ENCODE results near the gene ACTC1. TPM values are rescaled to one million over a fixed set of nuclear protein-coding genes. Genes with fewer than 3 reads are reported as not detected.

The ACTC1 gene
- polyA plus RNA-seq (not detected in 2 replicates), polyA minus RNA-seq (not detected in 2 replicates)

DNA sequence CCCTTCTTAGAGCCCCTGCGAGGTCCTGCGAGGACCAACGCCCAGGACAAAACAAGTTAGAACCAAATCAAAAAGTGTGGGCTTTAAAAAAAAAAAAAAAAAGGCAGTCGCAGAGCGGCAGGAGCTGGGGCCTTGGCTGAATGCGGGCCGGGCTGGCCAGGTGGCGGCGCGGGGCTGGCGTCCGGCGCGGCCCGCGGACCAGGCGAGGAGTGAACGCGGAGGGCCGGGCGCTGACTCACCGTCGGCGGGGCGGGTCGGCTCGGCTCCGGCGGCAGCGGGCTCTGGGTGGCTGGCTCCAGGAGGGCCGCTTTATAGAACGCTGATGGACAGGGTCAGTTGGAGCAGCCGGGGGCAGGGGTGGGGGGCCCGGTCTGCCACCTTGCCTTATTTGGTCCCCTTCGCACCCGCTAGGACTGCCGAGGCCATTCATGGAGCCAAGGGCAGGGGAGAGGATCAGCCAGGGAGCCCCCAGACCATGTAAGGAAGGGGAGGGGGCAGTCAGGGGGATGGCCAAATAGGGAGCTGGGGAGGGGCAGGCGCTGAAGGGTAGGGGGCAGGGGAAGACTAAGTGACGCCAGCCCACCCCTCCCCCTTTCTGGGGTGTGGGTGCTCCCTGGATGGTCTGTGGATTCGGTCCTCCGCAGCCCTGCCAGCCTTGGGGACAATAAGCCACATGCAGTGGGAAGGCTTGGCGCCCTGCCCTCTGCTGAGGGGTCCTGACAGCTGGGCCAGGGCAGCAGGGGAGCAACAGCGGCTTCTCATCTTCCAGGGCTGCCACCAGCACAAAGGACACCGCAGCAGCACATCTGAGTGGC is at the start of gene ACTC1:
Gene ACTC1, minus strand, starts transcription at position 283 of the 815 bp plus-strand sequence. CDS start 741 bp downstream, outside the sequence.
- Histone ChIP-seq H3K9me3 (ENCODE audit: low read length) (no peaks in the 10 kb centered on the region), H3K4me2 (ENCODE audit: low read length) (no peak within 1 kb of the TSS), H3K4me3 (ENCODE audit: low read length) (no peak within 1 kb of the TSS), H3K79me2 (replicated peaks; ENCODE audit: insufficient read depth, low read length) (no peaks in the 10 kb centered on the region), H4K20me1 (ENCODE audit: insufficient read depth) (no peaks in the 10 kb centered on the region), H3K27ac (ENCODE audit: low read length) (no peak within 1 kb of the TSS), H3K36me3 (ENCODE audit: insufficient read depth, low read length) (no peaks in the 10 kb centered on the region), H3K27me3 (ENCODE audit: insufficient read depth, low read depth, low read length) (peaks cover 20% of the 10 kb centered on the region), H3K9me2 (ENCODE audit: insufficient read depth, low read length) (no peaks in the 10 kb centered on the region), H2AFZ (ENCODE audit: low read depth, low read length) (no peak within 1 kb of the TSS), H3F3A (ENCODE audit: insufficient read depth, low read length, poor library complexity, severe bottlenecking) (no peaks in the 10 kb centered on the region), H3K9ac (ENCODE audit: low read length) (no peak within 1 kb of the TSS)
- TF ChIP-seq SMC3 (conservative IDR thresholded peaks at IDR 0.05; ENCODE audit: poor library complexity) (no peak), EZH2 (IDR thresholded peaks at IDR 0.05; ENCODE audit: borderline replicate concordance, insufficient read depth, low read length, poor library complexity, severe bottlenecking) (no peak), MXI1 (conservative IDR thresholded peaks at IDR 0.05; ENCODE audit: poor library complexity, severe bottlenecking) (no peak), POLR2AphosphoS5 (IDR thresholded peaks at IDR 0.05) (no peak), RAD21 (conservative IDR thresholded peaks at IDR 0.05) (no peak), EP300 (conservative IDR thresholded peaks at IDR 0.05; ENCODE audit: poor library complexity, severe bottlenecking) (no peak)
- TF ChIP-seq, protein P1, sequence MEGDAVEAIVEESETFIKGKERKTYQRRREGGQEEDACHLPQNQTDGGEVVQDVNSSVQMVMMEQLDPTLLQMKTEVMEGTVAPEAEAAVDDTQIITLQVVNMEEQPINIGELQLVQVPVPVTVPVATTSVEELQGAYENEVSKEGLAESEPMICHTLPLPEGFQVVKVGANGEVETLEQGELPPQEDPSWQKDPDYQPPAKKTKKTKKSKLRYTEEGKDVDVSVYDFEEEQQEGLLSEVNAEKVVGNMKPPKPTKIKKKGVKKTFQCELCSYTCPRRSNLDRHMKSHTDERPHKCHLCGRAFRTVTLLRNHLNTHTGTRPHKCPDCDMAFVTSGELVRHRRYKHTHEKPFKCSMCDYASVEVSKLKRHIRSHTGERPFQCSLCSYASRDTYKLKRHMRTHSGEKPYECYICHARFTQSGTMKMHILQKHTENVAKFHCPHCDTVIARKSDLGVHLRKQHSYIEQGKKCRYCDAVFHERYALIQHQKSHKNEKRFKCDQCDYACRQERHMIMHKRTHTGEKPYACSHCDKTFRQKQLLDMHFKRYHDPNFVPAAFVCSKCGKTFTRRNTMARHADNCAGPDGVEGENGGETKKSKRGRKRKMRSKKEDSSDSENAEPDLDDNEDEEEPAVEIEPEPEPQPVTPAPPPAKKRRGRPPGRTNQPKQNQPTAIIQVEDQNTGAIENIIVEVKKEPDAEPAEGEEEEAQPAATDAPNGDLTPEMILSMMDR (IDR thresholded peaks at IDR 0.05; ENCODE audit: poor library complexity, severe bottlenecking) = no peak
- TF ChIP-seq, protein P2, sequence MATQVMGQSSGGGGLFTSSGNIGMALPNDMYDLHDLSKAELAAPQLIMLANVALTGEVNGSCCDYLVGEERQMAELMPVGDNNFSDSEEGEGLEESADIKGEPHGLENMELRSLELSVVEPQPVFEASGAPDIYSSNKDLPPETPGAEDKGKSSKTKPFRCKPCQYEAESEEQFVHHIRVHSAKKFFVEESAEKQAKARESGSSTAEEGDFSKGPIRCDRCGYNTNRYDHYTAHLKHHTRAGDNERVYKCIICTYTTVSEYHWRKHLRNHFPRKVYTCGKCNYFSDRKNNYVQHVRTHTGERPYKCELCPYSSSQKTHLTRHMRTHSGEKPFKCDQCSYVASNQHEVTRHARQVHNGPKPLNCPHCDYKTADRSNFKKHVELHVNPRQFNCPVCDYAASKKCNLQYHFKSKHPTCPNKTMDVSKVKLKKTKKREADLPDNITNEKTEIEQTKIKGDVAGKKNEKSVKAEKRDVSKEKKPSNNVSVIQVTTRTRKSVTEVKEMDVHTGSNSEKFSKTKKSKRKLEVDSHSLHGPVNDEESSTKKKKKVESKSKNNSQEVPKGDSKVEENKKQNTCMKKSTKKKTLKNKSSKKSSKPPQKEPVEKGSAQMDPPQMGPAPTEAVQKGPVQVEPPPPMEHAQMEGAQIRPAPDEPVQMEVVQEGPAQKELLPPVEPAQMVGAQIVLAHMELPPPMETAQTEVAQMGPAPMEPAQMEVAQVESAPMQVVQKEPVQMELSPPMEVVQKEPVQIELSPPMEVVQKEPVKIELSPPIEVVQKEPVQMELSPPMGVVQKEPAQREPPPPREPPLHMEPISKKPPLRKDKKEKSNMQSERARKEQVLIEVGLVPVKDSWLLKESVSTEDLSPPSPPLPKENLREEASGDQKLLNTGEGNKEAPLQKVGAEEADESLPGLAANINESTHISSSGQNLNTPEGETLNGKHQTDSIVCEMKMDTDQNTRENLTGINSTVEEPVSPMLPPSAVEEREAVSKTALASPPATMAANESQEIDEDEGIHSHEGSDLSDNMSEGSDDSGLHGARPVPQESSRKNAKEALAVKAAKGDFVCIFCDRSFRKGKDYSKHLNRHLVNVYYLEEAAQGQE (IDR thresholded peaks at IDR 0.05; ENCODE audit: borderline replicate concordance) = no peak

DNA sequence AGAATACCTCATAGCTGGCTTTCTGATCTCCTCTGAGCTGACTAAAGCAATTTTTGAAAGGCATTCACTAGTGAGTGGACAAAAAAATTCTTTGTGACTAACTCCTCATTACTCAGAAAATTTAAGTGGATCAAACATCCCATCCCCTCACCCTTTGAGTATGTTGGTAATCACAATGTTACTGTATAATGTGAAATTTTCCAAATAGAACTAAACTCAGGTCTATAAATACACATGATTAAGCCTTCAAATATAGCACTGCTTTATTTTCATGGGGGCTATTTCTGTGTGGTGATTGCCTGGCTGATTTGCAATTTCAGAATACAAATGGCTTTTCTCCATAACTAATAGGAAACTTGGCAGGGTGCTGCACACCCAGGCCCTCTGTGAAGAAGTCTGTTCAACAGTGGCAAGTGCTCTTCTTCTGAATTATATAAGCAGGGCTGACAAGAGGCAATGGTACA is 45.9 kb upstream of the ACTC1 start:
- H3K9ac ChIP-seq (ENCODE audit: low read length) = no peak overlapping the region
- H3K36me3 ChIP-seq (ENCODE audit: insufficient read depth, low read length) = no peaks in the 10 kb centered on the region
- H3K27ac ChIP-seq (ENCODE audit: low read length) = no peak overlapping the region
- H3K4me2 ChIP-seq (ENCODE audit: low read length) = no peak overlapping the region
- no peaks in the 10 kb centered on the region for H4K20me1 ChIP-seq (ENCODE audit: insufficient read depth)
- H3F3A ChIP-seq (ENCODE audit: insufficient read depth, low read length, poor library complexity, severe bottlenecking) = no peaks in the 10 kb centered on the region
- no peak for TF ChIP-seq RAD21 (conservative IDR thresholded peaks at IDR 0.05)
- TF ChIP-seq EP300 (conservative IDR thresholded peaks at IDR 0.05; ENCODE audit: poor library complexity, severe bottlenecking) = no peak
- no peak for TF ChIP-seq POLR2AphosphoS5 (IDR thresholded peaks at IDR 0.05)
- TF ChIP-seq, protein P2 (IDR thresholded peaks at IDR 0.05; ENCODE audit: borderline replicate concordance) = no peak
- H2AFZ ChIP-seq (ENCODE audit: low read depth, low read length) = no peak overlapping the region
- no peaks in the 10 kb centered on the region for H3K9me2 ChIP-seq (ENCODE audit: insufficient read depth, low read length)
- no peaks in the 10 kb centered on the region for H3K79me2 ChIP-seq (replicated peaks; ENCODE audit: insufficient read depth, low read length)
- H3K4me3 ChIP-seq (ENCODE audit: low read length) = no peak overlapping the region
- H3K9me3 ChIP-seq (ENCODE audit: low read length) = no peaks in the 10 kb centered on the region
- no peaks in the 10 kb centered on the region for H3K27me3 ChIP-seq (ENCODE audit: insufficient read depth, low read depth, low read length)
